Lower lobe of right lung (tissue), 2 donors: ENCODE measurements around the gene ABCC1. TPM values are rescaled to one million over a fixed set of nuclear protein-coding genes. Genes with fewer than 3 reads are reported as not detected.

Experiments used
- ATAC-seq, 2 donors: fragments of 200-7000 bp; cut with Tn5 transposase; one replicate each; pipeline ENCODE4 v1.9.1; 2020 to 2022; ENCODE audit warnings: mild to moderate bottlenecking in 2 of 2, moderate library complexity in 2 of 2
- DNase-seq: peaks from one replicate; pipeline ENCODE4 v3.0.0-alpha.2; 2020
- H3K27ac ChIP-seq: fragments of 200-600 bp; one replicate; pipeline ENCODE4 v1.8.0; 2022
- H3K27me3 ChIP-seq: fragments of 200-600 bp; one replicate; pipeline ENCODE4 v1.8.0; 2022; ENCODE audit warnings: low read depth
- H3K36me3 ChIP-seq: fragments of 200-600 bp; one replicate; pipeline ENCODE4 v1.8.0; 2022; ENCODE audit warnings: mild to moderate bottlenecking
- H3K4me1 ChIP-seq: fragments of 200-600 bp; one replicate; pipeline ENCODE4 v1.8.0; 2022
- H3K4me3 ChIP-seq: fragments of 200-600 bp; one replicate; pipeline ENCODE4 v1.8.0; 2022; ENCODE audit warnings: mild to moderate bottlenecking
- H3K9me3 ChIP-seq: fragments of 200-600 bp; one replicate; pipeline ENCODE4 v1.8.0; 2022
- CTCF ChIP-seq: fragments of 200-600 bp; IDR thresholded peaks from one replicate; pipeline ENCODE4 v1.8.0; 2022; ENCODE audit warnings: antibody characterized with exemption, mild to moderate bottlenecking
- intact Hi-C: fragments of 100-400 bp; cut with DNase I; formaldehyde crosslinking; loops from one replicate; pipeline ENCODE4 v1.11.0; 2022
- total RNA-seq: library from RNA; stranded (reverse); fragmentation: NEBNext Ultra II Directional; extraction: Animal tissue kit (Norgen Biotek cat#: 25700); gene quantifications from one replicate; pipeline ENCODE4 v1.2.1, GENCODE V29; 2021
- donor health status: DM: no; HTN: yes; CAD: no; lungs with severe emphysema.

The ABCC1 gene
- total RNA-seq, 1 donor from 2014 or later, result 47.5 TPM

- ATAC-seq, result peak in 1 of 2 donors; percentile 32
- H3K27me3 ChIP-seq, result no peaks in the 10 kb centered on the region
- peaks cover 42% of the 10 kb centered on the region for H3K4me1 ChIP-seq
- H3K27ac ChIP-seq, result no peak overlapping the region
- TF ChIP-seq CTCF, result no peak
- no peak overlapping the region for H3K4me3 ChIP-seq
- peaks cover 18% of the 10 kb centered on the region for H3K9me3 ChIP-seq
- DNase-seq, result no peak
- no peaks in the 10 kb centered on the region for H3K36me3 ChIP-seq
- intact Hi-C loops, result no loop called here
Observed at GRCh38 chr16:15983898-15984297, 34.5 kb downstream of the ABCC1 start.

DNA sequence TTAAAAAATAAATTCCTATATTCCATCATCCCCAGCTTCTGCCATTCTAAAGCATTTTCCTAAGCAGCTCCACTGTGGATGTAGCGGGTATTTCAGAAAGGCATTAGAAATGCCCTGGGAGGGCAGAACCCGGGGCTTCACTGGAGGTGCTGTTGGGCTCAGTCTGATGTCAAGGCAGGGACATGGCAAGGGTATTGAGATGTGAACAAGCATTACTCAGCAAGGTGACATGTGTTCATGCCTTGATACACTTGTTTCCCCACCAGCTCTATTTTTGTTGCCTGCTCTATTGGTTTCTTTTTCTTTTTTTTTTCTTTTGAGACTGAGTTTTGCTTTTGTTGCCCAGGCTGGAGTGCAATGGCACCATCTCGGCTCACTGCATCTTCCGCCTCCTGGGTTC is 35.7 kb downstream of the ABCC1 start:
- no peak for DNase-seq

DNA sequence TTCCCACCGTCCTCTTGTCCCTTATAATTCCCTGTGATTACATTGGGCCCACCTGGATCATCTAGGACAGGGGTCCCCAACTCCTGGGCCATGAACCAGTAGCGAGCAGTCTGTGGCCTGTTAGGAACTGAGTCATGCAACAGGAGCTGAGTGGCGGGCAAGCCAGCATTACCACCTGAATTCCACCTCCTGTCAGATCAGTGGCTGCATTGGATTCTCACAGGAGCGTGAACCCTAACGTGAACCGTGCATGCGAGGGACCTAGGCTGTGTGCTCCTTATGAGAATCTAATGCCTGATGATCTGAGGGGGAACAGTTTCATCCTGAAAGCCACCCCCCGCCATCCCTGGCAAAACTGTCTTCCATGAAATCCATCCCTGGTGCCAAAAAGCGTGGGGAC is 36.8 kb downstream of the ABCC1 start:
- intact Hi-C loops, result no loop called here
- no peak for ATAC-seq

More for the DNA sequence above, 35.7 kb downstream of the ABCC1 start:
- intact Hi-C loops, result no loop called here
- no peak for ATAC-seq
- no peak for TF ChIP-seq CTCF
- Histone ChIP-seq H3K4me1 (peaks cover 46% of the 10 kb centered on the region), H3K4me3 (no peak overlapping the region), H3K27ac (no peak overlapping the region), H3K36me3 (no peaks in the 10 kb centered on the region), H3K27me3 (no peaks in the 10 kb centered on the region), H3K9me3 (peaks cover 18% of the 10 kb centered on the region)

GRCh38 chr16:15988268-15989013 is 39.0 kb downstream of the ABCC1 start:
- DNase-seq, result no peak
- H3K27me3 ChIP-seq, result no peaks in the 10 kb centered on the region
- no peak overlapping the region for H3K4me3 ChIP-seq
- no peak for TF ChIP-seq CTCF
- H3K9me3 ChIP-seq, result no peaks in the 10 kb centered on the region
- no peaks in the 10 kb centered on the region for H3K36me3 ChIP-seq
- peak overlapping the region; percentile 36 for H3K27ac ChIP-seq
- intact Hi-C loops, result no loop called here
- peaks cover 38% of the 10 kb centered on the region for H3K4me1 ChIP-seq
- ATAC-seq, result peak; percentile 21 to 38

More for the DNA sequence above, 36.8 kb downstream of the ABCC1 start:
- no peak overlapping the region for H3K27ac ChIP-seq
- peaks cover 46% of the 10 kb centered on the region for H3K4me1 ChIP-seq
- H3K27me3 ChIP-seq, result no peaks in the 10 kb centered on the region
- no peaks in the 10 kb centered on the region for H3K36me3 ChIP-seq
- peaks cover 11% of the 10 kb centered on the region for H3K9me3 ChIP-seq
- no peak for DNase-seq
- TF ChIP-seq CTCF, result no peak
- no peak overlapping the region for H3K4me3 ChIP-seq

DNA sequence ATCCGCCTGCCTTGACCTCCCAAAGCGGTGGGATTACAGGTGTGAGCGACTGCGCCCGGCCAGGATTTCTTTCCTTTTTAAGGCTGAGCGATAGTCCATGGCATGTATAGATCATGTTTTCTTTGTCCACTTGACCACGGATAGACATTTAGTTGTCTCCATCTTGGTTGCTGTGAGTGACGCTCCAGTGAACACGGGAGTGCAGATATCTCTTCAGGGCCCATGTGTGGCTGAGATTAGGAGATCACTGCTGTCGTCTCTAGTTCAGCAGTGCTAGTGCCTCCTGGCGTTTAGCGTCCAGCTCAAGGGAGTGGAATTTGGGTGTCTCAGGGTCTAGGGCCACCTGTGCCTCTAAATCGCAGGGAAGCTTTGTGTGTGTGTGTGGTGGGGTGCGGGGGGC is 41.5 kb downstream of the ABCC1 start:
- Histone ChIP-seq H3K27me3 (no peaks in the 10 kb centered on the region), H3K27ac (no peak overlapping the region), H3K36me3 (no peaks in the 10 kb centered on the region), H3K4me1 (peaks cover 25% of the 10 kb centered on the region), H3K4me3 (no peak overlapping the region), H3K9me3 (no peaks in the 10 kb centered on the region)
- no peak for TF ChIP-seq CTCF
- no peak for ATAC-seq
- no peak for DNase-seq
- intact Hi-C loops, result no loop called here
